ENCODE results near the gene UHRF2.

The UHRF2 gene

DNA sequence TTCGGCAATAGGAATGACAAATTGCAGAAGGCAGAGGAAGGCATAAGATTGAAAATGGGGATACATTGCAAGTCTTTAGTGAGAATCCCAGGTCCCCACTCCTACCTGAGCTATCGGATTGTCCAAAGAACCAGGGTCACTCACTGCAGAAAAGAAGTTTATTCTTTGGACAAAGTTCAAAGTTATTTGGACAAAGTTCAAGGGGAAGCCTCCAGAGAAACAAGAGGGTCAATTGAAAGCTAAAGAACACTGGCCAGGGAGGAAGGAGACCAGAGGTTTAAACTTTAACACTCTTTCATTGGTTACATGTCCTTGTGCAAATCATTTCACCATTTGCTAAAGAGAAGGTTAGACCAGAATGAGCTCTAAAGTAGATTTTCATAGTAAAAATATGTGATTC is 5.2 kb upstream of the UHRF2 start:
- Histone ChIP-seq H3K27ac (ENCODE audit: insufficient read depth, low read depth, low read length, poor library complexity, severe bottlenecking) (no peak overlapping the region), H3K4me1 (ENCODE audit: control insufficient read depth, insufficient read depth, low read length) (no peaks in the 10 kb centered on the region), H3K27me3 (ENCODE audit: control insufficient read depth, insufficient read depth, low read length, poor library complexity, severe bottlenecking) (peaks cover 3% of the 10 kb centered on the region), H3K4me3 (ENCODE audit: insufficient read depth, low read depth, low read length) (no peak overlapping the region), H3K9me3 (ENCODE audit: control insufficient read depth, low read length) (no peaks in the 10 kb centered on the region), H3K36me3 (ENCODE audit: control insufficient read depth, insufficient read depth, low read length) (no peaks in the 10 kb centered on the region)
- WGBS, 2 experiments, result 89 to 98% methylated on average over 2 of the region's 2 CpGs

GRCh38 chr9:6408320-6408719 is 4.7 kb upstream of the UHRF2 start:
- Histone ChIP-seq H3K4me3 (ENCODE audit: insufficient read depth, low read depth, low read length) (no peak overlapping the region), H3K9me3 (ENCODE audit: control insufficient read depth, low read length) (no peaks in the 10 kb centered on the region), H3K4me1 (ENCODE audit: control insufficient read depth, insufficient read depth, low read length) (no peaks in the 10 kb centered on the region), H3K27ac (ENCODE audit: insufficient read depth, low read depth, low read length, poor library complexity, severe bottlenecking) (no peak overlapping the region), H3K36me3 (ENCODE audit: control insufficient read depth, insufficient read depth, low read length) (no peaks in the 10 kb centered on the region), H3K27me3 (ENCODE audit: control insufficient read depth, insufficient read depth, low read length, poor library complexity, severe bottlenecking) (peaks cover 3% of the 10 kb centered on the region)
- WGBS, 2 experiments, result 88 to 90% methylated on average over 8 of the region's 8 CpGs

DNA sequence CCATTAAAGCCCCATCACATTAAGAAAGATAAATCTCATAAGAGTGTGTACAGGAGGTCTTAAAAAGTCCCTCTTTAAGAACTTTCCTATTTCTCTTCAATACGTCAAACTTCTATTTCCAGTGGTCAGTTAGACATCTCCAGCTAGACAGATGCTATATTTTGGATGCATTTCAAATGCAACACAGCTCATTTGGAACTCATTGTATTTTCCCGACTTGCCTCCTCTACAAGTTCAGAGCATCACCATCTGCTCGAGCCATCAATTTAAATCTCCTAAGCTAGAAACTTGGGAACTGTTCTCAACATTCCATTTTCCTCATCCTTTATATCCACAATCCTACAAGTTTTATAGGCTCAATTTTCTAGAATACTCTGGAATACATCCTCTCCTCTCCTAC is 3.2 kb upstream of the UHRF2 start:
- Histone ChIP-seq H3K27me3 (ENCODE audit: control insufficient read depth, insufficient read depth, low read length, poor library complexity, severe bottlenecking) (peaks cover 3% of the 10 kb centered on the region), H3K9me3 (ENCODE audit: control insufficient read depth, low read length) (no peaks in the 10 kb centered on the region), H3K4me1 (ENCODE audit: control insufficient read depth, insufficient read depth, low read length) (no peaks in the 10 kb centered on the region), H3K27ac (ENCODE audit: insufficient read depth, low read depth, low read length, poor library complexity, severe bottlenecking) (no peak overlapping the region), H3K4me3 (ENCODE audit: insufficient read depth, low read depth, low read length) (no peak overlapping the region), H3K36me3 (ENCODE audit: control insufficient read depth, insufficient read depth, low read length) (no peaks in the 10 kb centered on the region)
- 89 to 90% methylated on average over 3 of the region's 3 CpGs for WGBS, 2 experiments

- H3K4me1 ChIP-seq (ENCODE audit: control insufficient read depth, insufficient read depth, low read length), result peaks cover 4% of the 10 kb centered on the region
- peaks cover 3% of the 10 kb centered on the region for H3K27me3 ChIP-seq (ENCODE audit: control insufficient read depth, insufficient read depth, low read length, poor library complexity, severe bottlenecking)
- no peaks in the 10 kb centered on the region for H3K36me3 ChIP-seq (ENCODE audit: control insufficient read depth, insufficient read depth, low read length)
- no peaks in the 10 kb centered on the region for H3K9me3 ChIP-seq (ENCODE audit: control insufficient read depth, low read length)
- no peak overlapping the region for H3K27ac ChIP-seq (ENCODE audit: insufficient read depth, low read depth, low read length, poor library complexity, severe bottlenecking)
- 94% methylated on average over 2 of the region's 4 CpGs for WGBS, 2 experiments
- H3K4me3 ChIP-seq (ENCODE audit: insufficient read depth, low read depth, low read length), result no peak overlapping the region
These were observed 2.4 kb upstream of the UHRF2 start for GRCh38 chr9:6410633-6411032.

GRCh38 chr9:6413365-6414246 is 607 bp downstream of the UHRF2 start:
- 0 to 1% methylated on average over 92 of the region's 92 CpGs for WGBS, 2 experiments
- Histone ChIP-seq H3K9me3 (ENCODE audit: control insufficient read depth, low read length) (no peaks in the 10 kb centered on the region), H3K4me1 (ENCODE audit: control insufficient read depth, insufficient read depth, low read length) (peaks cover 6% of the 10 kb centered on the region), H3K36me3 (ENCODE audit: control insufficient read depth, insufficient read depth, low read length) (no peaks in the 10 kb centered on the region), H3K27ac (ENCODE audit: insufficient read depth, low read depth, low read length, poor library complexity, severe bottlenecking) (peak overlapping the region; percentile 57), H3K4me3 (ENCODE audit: insufficient read depth, low read depth, low read length) (peak overlapping the region; percentile 64), H3K27me3 (ENCODE audit: control insufficient read depth, insufficient read depth, low read length, poor library complexity, severe bottlenecking) (peaks cover 3% of the 10 kb centered on the region)

- Histone ChIP-seq H3K9me3 (ENCODE audit: control insufficient read depth, low read length) (no peaks in the 10 kb centered on the region), H3K27ac (ENCODE audit: insufficient read depth, low read depth, low read length, poor library complexity, severe bottlenecking) (no peak overlapping the region), H3K27me3 (ENCODE audit: control insufficient read depth, insufficient read depth, low read length, poor library complexity, severe bottlenecking) (peaks cover 3% of the 10 kb centered on the region), H3K36me3 (ENCODE audit: control insufficient read depth, insufficient read depth, low read length) (no peaks in the 10 kb centered on the region), H3K4me3 (ENCODE audit: insufficient read depth, low read depth, low read length) (peak overlapping the region; percentile 64), H3K4me1 (ENCODE audit: control insufficient read depth, insufficient read depth, low read length) (peaks cover 6% of the 10 kb centered on the region)
- WGBS, 2 experiments, result 5 to 6% methylated on average over 11 of the region's 11 CpGs
These were observed 1.2 kb downstream of the UHRF2 start for GRCh38 chr9:6414247-6414641.

GRCh38 chr9:6415266-6415665 is 2.3 kb downstream of the UHRF2 start:
- Histone ChIP-seq H3K27me3 (ENCODE audit: control insufficient read depth, insufficient read depth, low read length, poor library complexity, severe bottlenecking) (peaks cover 3% of the 10 kb centered on the region), H3K9me3 (ENCODE audit: control insufficient read depth, low read length) (no peaks in the 10 kb centered on the region), H3K27ac (ENCODE audit: insufficient read depth, low read depth, low read length, poor library complexity, severe bottlenecking) (no peak overlapping the region), H3K4me3 (ENCODE audit: insufficient read depth, low read depth, low read length) (peak overlapping the region; percentile 64), H3K4me1 (ENCODE audit: control insufficient read depth, insufficient read depth, low read length) (peaks cover 6% of the 10 kb centered on the region), H3K36me3 (ENCODE audit: control insufficient read depth, insufficient read depth, low read length) (no peaks in the 10 kb centered on the region)
- 87 to 91% methylated on average over 4 to 5 of the region's 5 CpGs for WGBS, 2 experiments

GRCh38 chr9:6417186-6417585 is 4.2 kb downstream of the UHRF2 start:
- H3K27ac ChIP-seq (ENCODE audit: insufficient read depth, low read depth, low read length, poor library complexity, severe bottlenecking), result no peak overlapping the region

DNA sequence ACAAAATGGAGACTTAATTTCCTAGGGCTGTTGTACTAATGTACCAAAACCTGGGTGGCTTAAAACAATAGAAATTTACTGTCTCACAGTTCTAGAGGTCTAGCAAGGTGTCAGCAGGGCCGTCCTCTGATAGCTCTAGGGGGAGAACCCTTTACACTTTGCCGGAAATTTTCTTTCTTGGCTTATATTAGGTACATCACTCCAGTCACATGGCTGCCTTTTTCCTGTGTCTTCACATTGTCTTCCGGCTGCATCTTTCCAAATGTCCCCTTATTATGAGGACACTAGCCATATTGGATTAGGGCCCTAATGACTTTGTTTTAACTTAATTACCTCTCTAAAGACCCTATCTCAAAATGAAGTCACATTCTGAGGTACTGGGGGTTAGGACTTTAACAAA is 5.8 kb downstream of the UHRF2 start:
- Histone ChIP-seq H3K4me1 (ENCODE audit: control insufficient read depth, insufficient read depth, low read length) (peaks cover 6% of the 10 kb centered on the region), H3K36me3 (ENCODE audit: control insufficient read depth, insufficient read depth, low read length) (peaks cover 10% of the 10 kb centered on the region), H3K4me3 (ENCODE audit: insufficient read depth, low read depth, low read length) (no peak overlapping the region), H3K9me3 (ENCODE audit: control insufficient read depth, low read length) (no peaks in the 10 kb centered on the region), H3K27ac (ENCODE audit: insufficient read depth, low read depth, low read length, poor library complexity, severe bottlenecking) (no peak overlapping the region), H3K27me3 (ENCODE audit: control insufficient read depth, insufficient read depth, low read length, poor library complexity, severe bottlenecking) (no peaks in the 10 kb centered on the region)
- 90 to 95% methylated on average over 3 of the region's 3 CpGs for WGBS, 2 experiments

More at GRCh38 chr9:6417186-6417585, 4.2 kb downstream of the UHRF2 start:
- Histone ChIP-seq H3K9me3 (ENCODE audit: control insufficient read depth, low read length) (no peaks in the 10 kb centered on the region), H3K4me3 (ENCODE audit: insufficient read depth, low read depth, low read length) (no peak overlapping the region), H3K36me3 (ENCODE audit: control insufficient read depth, insufficient read depth, low read length) (peaks cover 4% of the 10 kb centered on the region), H3K27me3 (ENCODE audit: control insufficient read depth, insufficient read depth, low read length, poor library complexity, severe bottlenecking) (no peaks in the 10 kb centered on the region), H3K4me1 (ENCODE audit: control insufficient read depth, insufficient read depth, low read length) (peaks cover 6% of the 10 kb centered on the region)
- whole genome bisulfite sequencing, 2 experiments, result 94% methylated on average over 2 of the region's 3 CpGs

GRCh38 chr9:6424940-6425339 is 11.9 kb downstream of the UHRF2 start:
- no peaks in the 10 kb centered on the region for H3K4me1 ChIP-seq (ENCODE audit: control insufficient read depth, insufficient read depth, low read length)
- 100% methylated on average over 1 of the region's 1 CpG; no CpG with 5 or more reads in 1 of the 2 experiments for WGBS, 2 experiments
- H3K36me3 ChIP-seq (ENCODE audit: control insufficient read depth, insufficient read depth, low read length), result peaks cover 10% of the 10 kb centered on the region
- no peak overlapping the region for H3K27ac ChIP-seq (ENCODE audit: insufficient read depth, low read depth, low read length, poor library complexity, severe bottlenecking)
- H3K9me3 ChIP-seq (ENCODE audit: control insufficient read depth, low read length), result no peaks in the 10 kb centered on the region
- H3K27me3 ChIP-seq (ENCODE audit: control insufficient read depth, insufficient read depth, low read length, poor library complexity, severe bottlenecking), result no peaks in the 10 kb centered on the region
- H3K4me3 ChIP-seq (ENCODE audit: insufficient read depth, low read depth, low read length), result no peak overlapping the region
